ENCODE results near the gene KCNIP4. TPM values are rescaled to one million over a fixed set of nuclear protein-coding genes. Genes with fewer than 3 reads are reported as not detected.

Gene KCNIP4
- total and polyA plus RNA-seq, 2 donors (not counting 1 experiment from before 2014, with no cell fraction given), result not detected

DNA sequence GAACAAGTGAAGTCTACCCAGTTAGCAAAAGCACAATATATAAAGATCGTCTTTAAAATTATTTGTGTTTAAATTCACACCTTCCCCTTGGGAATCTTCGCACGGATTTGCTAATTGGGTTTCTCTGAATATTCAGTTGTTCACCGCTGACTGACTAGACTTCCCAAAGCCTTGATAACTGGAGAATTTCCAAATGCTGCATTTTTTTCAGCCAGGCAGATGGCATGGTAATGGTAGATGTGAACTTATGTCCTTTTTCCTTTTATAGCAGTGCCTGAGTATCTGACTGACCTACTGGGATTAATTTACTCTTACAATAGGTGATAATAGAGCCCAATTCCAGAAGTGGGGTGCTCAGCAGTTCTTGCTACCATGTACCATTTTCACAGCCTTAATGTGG, 700.2 kb downstream of the KCNIP4 start:
- ATAC-seq (ENCODE audit: low read depth) (no peak), DNase-seq (no peak)
- ChIA-PET POLR2A (no interaction called here), CTCF (no interaction called here)
- intact Hi-C loops (cut with micrococcal nuclease), result no loop called here
- H3K27me3 Mint-ChIP-seq, result no peaks in the 10 kb centered on the region
- H3K9me3 ChIP-seq (ENCODE audit: control extremely low read depth in 1 of 3, control insufficient read depth in 2 of 3, insufficient read depth in 1 of 3, low read length in 2 of 3), result no peaks in the 10 kb centered on the region
- no CpG with 5 or more reads among the region's 4 CpGs for WGBS (ENCODE audit: insufficient coverage)
- no peak overlapping the region for H2AFZ ChIP-seq (ENCODE audit: insufficient read depth, low read depth, low read length, poor library complexity, severe bottlenecking)
- H3K4me1 ChIP-seq (ENCODE audit: control insufficient read depth in 2 of 2, insufficient read depth in 2 of 2, low read length in 2 of 2), result no peaks in the 10 kb centered on the region
- no peak for TF ChIP-seq EZH2 (IDR thresholded peaks at IDR 0.05; ENCODE audit: borderline replicate concordance, insufficient read depth, low read depth, low read length, poor library complexity, severe bottlenecking)
- TF ChIP-seq, protein P1, sequence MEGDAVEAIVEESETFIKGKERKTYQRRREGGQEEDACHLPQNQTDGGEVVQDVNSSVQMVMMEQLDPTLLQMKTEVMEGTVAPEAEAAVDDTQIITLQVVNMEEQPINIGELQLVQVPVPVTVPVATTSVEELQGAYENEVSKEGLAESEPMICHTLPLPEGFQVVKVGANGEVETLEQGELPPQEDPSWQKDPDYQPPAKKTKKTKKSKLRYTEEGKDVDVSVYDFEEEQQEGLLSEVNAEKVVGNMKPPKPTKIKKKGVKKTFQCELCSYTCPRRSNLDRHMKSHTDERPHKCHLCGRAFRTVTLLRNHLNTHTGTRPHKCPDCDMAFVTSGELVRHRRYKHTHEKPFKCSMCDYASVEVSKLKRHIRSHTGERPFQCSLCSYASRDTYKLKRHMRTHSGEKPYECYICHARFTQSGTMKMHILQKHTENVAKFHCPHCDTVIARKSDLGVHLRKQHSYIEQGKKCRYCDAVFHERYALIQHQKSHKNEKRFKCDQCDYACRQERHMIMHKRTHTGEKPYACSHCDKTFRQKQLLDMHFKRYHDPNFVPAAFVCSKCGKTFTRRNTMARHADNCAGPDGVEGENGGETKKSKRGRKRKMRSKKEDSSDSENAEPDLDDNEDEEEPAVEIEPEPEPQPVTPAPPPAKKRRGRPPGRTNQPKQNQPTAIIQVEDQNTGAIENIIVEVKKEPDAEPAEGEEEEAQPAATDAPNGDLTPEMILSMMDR (IDR thresholded peaks at IDR 0.05), result no peak
- H3K4me2 ChIP-seq (replicated peaks; ENCODE audit: low read depth, low read length, poor library complexity, severe bottlenecking), result no peak overlapping the region
- no peaks in the 10 kb centered on the region for H4K20me1 ChIP-seq (ENCODE audit: control insufficient read depth, insufficient read depth, low read length, poor library complexity, severe bottlenecking)
- H3K4me1 Mint-ChIP-seq, result no peaks in the 10 kb centered on the region
- no peak overlapping the region for H3K4me3 Mint-ChIP-seq
- no peak overlapping the region for H3K9ac ChIP-seq (ENCODE audit: low read length)
- no peak overlapping the region for H3K27ac Mint-ChIP-seq
- H3K27ac ChIP-seq (ENCODE audit: low read length in 2 of 2), result no peak overlapping the region
- H3K27me3 ChIP-seq (replicated peaks in 1 of 4; ENCODE audit: control extremely low read depth in 1 of 4, control insufficient read depth in 3 of 4, insufficient read depth in 4 of 4, low read length in 3 of 4), result no peaks in the 10 kb centered on the region
- no peaks in the 10 kb centered on the region for H3K36me3 ChIP-seq (replicated peaks in 1 of 2; ENCODE audit: control extremely low read depth in 1 of 2, control insufficient read depth in 1 of 2, extremely low read depth in 1 of 2, insufficient read depth in 2 of 2, low read length in 1 of 2)
- peaks cover 6% of the 10 kb centered on the region for H3K9me3 Mint-ChIP-seq (ENCODE audit: insufficient read depth)
- H3K79me2 ChIP-seq (ENCODE audit: control insufficient read depth, insufficient read depth, low read length), result no peaks in the 10 kb centered on the region
- H3K4me3 ChIP-seq (ENCODE audit: control extremely low read depth in 1 of 5, extremely low read depth in 1 of 5, insufficient read depth in 1 of 5, low read depth in 2 of 5, low read length in 4 of 5), result no peak overlapping the region

DNA sequence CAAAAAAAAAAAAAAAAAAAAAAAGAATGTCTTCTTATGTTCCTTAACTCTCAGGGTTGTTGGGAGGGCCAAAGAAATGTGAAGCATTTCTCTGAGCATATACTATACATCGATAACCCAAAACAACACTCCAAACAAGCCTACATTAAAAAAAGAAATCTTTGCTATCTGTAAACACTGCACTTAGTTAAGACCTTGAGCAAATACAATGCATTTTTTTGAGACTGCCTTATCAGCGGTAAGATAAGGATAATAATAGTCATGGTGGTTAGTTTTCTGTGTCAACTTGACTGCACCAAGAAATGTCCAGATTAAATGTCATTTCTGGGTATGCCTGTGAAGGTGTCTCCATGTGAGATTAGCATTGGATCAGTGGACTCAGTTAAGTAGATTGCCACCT, 706.4 kb downstream of the KCNIP4 start:
- Histone ChIP-seq H3K4me3 (ENCODE audit: control extremely low read depth in 1 of 5, extremely low read depth in 1 of 5, insufficient read depth in 1 of 5, low read depth in 2 of 5, low read length in 4 of 5) (no peak overlapping the region), H3K4me2 (replicated peaks; ENCODE audit: low read depth, low read length, poor library complexity, severe bottlenecking) (no peak overlapping the region), H4K20me1 (ENCODE audit: control insufficient read depth, insufficient read depth, low read length, poor library complexity, severe bottlenecking) (no peaks in the 10 kb centered on the region), H3K36me3 (replicated peaks in 1 of 2; ENCODE audit: control extremely low read depth in 1 of 2, control insufficient read depth in 1 of 2, extremely low read depth in 1 of 2, insufficient read depth in 2 of 2, low read length in 1 of 2) (no peaks in the 10 kb centered on the region), H3K4me1 (ENCODE audit: control insufficient read depth in 2 of 2, insufficient read depth in 2 of 2, low read length in 2 of 2) (no peaks in the 10 kb centered on the region), H3K79me2 (ENCODE audit: control insufficient read depth, insufficient read depth, low read length) (no peaks in the 10 kb centered on the region), H3K27me3 (replicated peaks in 1 of 4; ENCODE audit: control extremely low read depth in 1 of 4, control insufficient read depth in 3 of 4, insufficient read depth in 4 of 4, low read length in 3 of 4) (no peaks in the 10 kb centered on the region), H3K27ac (ENCODE audit: low read length in 2 of 2) (no peak overlapping the region), H2AFZ (ENCODE audit: insufficient read depth, low read depth, low read length, poor library complexity, severe bottlenecking) (no peak overlapping the region), H3K9me3 (ENCODE audit: control extremely low read depth in 1 of 3, control insufficient read depth in 2 of 3, insufficient read depth in 1 of 3, low read length in 2 of 3) (no peaks in the 10 kb centered on the region), H3K9ac (ENCODE audit: low read length) (no peak overlapping the region)
- Mint-ChIP-seq H3K9me3 (ENCODE audit: insufficient read depth) (peaks cover 13% of the 10 kb centered on the region), H3K27me3 (no peaks in the 10 kb centered on the region), H3K4me3 (no peak overlapping the region), H3K4me1 (no peaks in the 10 kb centered on the region), H3K27ac (no peak overlapping the region)
- ChIA-PET POLR2A (no interaction called here), CTCF (no interaction called here)
- WGBS (ENCODE audit: insufficient coverage), result 20% methylated on average over 1 of the region's 2 CpGs
- TF ChIP-seq EZH2 (IDR thresholded peaks at IDR 0.05; ENCODE audit: borderline replicate concordance, insufficient read depth, low read depth, low read length, poor library complexity, severe bottlenecking), result no peak
- TF ChIP-seq, protein P1 (IDR thresholded peaks at IDR 0.05), result no peak
- DNase-seq, result no peak
- intact Hi-C loops (cut with micrococcal nuclease), result no loop called here
- ATAC-seq (ENCODE audit: low read depth), result no peak
